OCI-LY1 (cell line): ENCODE measurements around the gene RAD17.

ENCODE experiments used
- CTCF ChIP-seq: fragments of 200-600 bp; sonication (generic), shearing (Covaris generic); IDR thresholded peaks from 2 replicates; pipeline ENCODE4 v1.5.1; 2017; ENCODE audit warnings: mild to moderate bottlenecking, antibody characterized with exemption, low read length, moderate library complexity, mixed read lengths
- EZH2 ChIP-seq: fragments of 200-600 bp; sonication (generic), shearing (Covaris generic); IDR thresholded peaks from 2 replicates; pipeline ENCODE4 v1.8.0; 2017; ENCODE audit warnings: borderline replicate concordance, mixed run types, mild to moderate bottlenecking, antibody characterized with exemption, low read length, moderate library complexity, mixed read lengths

GRCh38 chr5:69343083-69343482 lies 26.5 kb upstream of the RAD17 start:
- TF ChIP-seq CTCF (no peak), EZH2 (no peak)
